ENCODE results near the gene SCYL3. TPM values are rescaled to one million over a fixed set of nuclear protein-coding genes. Genes with fewer than 3 reads are reported as not detected.

The SCYL3 gene
- total and polyA plus RNA-seq, 10 donors = 4.4 to 16.0 (median 13.3) TPM

DNA sequence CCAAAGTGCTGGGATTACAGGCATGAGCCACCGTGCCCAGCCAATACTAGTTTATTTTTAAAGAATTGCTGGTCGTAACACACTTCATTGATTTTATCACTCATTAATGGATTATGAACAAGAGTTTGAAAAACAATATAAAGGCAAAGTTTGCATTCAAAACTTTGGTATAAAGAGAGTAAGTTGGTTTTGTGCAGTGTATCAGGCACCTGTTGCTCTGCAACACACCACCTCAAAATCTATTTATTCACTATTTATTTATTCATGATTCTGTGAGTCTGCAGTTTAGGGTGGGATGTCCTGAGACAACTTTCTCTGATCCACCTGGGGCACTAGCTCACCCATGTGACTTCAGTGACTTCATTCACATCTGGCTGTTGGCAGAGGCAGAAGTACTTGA, 88.8 kb downstream of the SCYL3 start:
- H3K4me3 ChIP-seq = no peak overlapping the region
- TF ChIP-seq POLR2AphosphoS5 (IDR thresholded peaks at IDR 0.05) (no peak), POLR2A (IDR thresholded peaks at IDR 0.05) (no peak)
- TF ChIP-seq, protein P1, sequence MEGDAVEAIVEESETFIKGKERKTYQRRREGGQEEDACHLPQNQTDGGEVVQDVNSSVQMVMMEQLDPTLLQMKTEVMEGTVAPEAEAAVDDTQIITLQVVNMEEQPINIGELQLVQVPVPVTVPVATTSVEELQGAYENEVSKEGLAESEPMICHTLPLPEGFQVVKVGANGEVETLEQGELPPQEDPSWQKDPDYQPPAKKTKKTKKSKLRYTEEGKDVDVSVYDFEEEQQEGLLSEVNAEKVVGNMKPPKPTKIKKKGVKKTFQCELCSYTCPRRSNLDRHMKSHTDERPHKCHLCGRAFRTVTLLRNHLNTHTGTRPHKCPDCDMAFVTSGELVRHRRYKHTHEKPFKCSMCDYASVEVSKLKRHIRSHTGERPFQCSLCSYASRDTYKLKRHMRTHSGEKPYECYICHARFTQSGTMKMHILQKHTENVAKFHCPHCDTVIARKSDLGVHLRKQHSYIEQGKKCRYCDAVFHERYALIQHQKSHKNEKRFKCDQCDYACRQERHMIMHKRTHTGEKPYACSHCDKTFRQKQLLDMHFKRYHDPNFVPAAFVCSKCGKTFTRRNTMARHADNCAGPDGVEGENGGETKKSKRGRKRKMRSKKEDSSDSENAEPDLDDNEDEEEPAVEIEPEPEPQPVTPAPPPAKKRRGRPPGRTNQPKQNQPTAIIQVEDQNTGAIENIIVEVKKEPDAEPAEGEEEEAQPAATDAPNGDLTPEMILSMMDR (IDR thresholded peaks at IDR 0.05 in 8 of 11, conservative IDR thresholded peaks at IDR 0.05 in 3 of 11) = no peak
- no peak for DNase-seq
- H3K36me3 ChIP-seq = peaks cover 0 to 68% (median 25%) of the 10 kb centered on the region in 6 donors
- WGBS, 5 donors = 88 to 97% (median 93%) methylated on average over 2 of the region's 2 CpGs
- H3K4me1 ChIP-seq = no peaks in the 10 kb centered on the region
- intact Hi-C loops (cut with DNase I; ENCODE audit: low total_unique reads) = loop anchor here (5.0 kb wide), 1 partner anchor 258 kb away; no protein-coding TSS in a partner anchor
- no peak overlapping the region for H3K27ac ChIP-seq
- H3K9me3 ChIP-seq = no peaks in the 10 kb centered on the region
- H3K27me3 ChIP-seq (replicated peaks in 1 of 7) = no peaks in the 10 kb centered on the region

DNA sequence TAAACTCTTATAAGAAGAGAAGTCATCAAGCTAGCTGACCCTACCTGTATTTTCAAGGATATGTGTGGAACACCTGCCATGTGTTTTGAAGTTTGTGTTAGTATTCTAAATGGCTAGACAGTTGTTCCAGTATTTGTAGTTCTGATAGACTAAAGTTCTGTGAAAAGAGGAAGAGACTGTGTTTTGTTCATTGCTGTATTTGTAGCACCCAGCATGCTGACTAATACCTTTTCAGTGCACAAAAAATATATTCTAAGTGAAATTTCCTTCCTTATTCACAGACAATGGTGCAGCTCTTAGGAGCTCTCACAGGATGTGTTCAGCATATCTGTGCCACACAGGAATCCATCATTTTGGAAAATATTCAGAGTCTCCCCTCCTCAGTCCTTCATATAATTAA, 90.8 kb downstream of the SCYL3 start:
- Histone ChIP-seq H3K36me3 (peaks cover 0 to 65% (median 25%) of the 10 kb centered on the region in 6 donors), H3K27ac (peak overlapping the region in 1 of 8 donors; percentile 13), H3K9me3 (no peaks in the 10 kb centered on the region), H3K4me3 (no peak overlapping the region), H3K27me3 (replicated peaks in 1 of 7) (no peaks in the 10 kb centered on the region), H3K4me1 (no peaks in the 10 kb centered on the region)
- TF ChIP-seq POLR2A (IDR thresholded peaks at IDR 0.05) (no peak), POLR2AphosphoS5 (IDR thresholded peaks at IDR 0.05) (no peak)
- TF ChIP-seq, protein P1 (IDR thresholded peaks at IDR 0.05 in 8 of 11, conservative IDR thresholded peaks at IDR 0.05 in 3 of 11) = no peak
- intact Hi-C loops (cut with DNase I; ENCODE audit: low total_unique reads) = no loop called here
- no peak for DNase-seq

Small RNA genes lying within 50 kb of the gene (small RNA-seq; reads per million reads assigned to genes)
- gene RN7SL333P = 0 reads per million in 4 donors

Other genes starting within 250 kb of the SCYL3 start
- 100 to 1,000 TPM; 128 to 409 (median 176) TPM for gene SELL, start 182.3 kb downstream of the SCYL3 start, total RNA-seq
- gene SELL, start 182.3 kb downstream of the SCYL3 start, polyA plus RNA-seq = 100 to 1,000 TPM; 127 to 157 (median 127) TPM
- gene SELE, start 159.8 kb downstream of the SCYL3 start, total RNA-seq = 1 to 10 TPM in 1 of 7 donors, under 1 TPM in 1, not detected in 5; 0.40 to 2.9 TPM
- gene SELE, start 159.8 kb downstream of the SCYL3 start, polyA plus RNA-seq = under 1 TPM; 0.04 to 0.29 (median 0.11) TPM
- gene METTL18, start 99.0 kb downstream of the SCYL3 start, total RNA-seq = 10 to 100 TPM in 3 of 7 donors, 1 to 10 TPM in 4; 6.5 to 12.9 (median 9.9) TPM
- 10 to 100 TPM; 15.5 to 16.3 (median 15.9) TPM for gene METTL18, start 99.0 kb downstream of the SCYL3 start, polyA plus RNA-seq
- 10 to 100 TPM; 17.9 to 36.7 (median 21.8) TPM for gene KIFAP3, start 180.8 kb upstream of the SCYL3 start, total RNA-seq
- gene KIFAP3, start 180.8 kb upstream of the SCYL3 start, polyA plus RNA-seq = 1 to 10 TPM; 5.1 to 7.5 (median 5.9) TPM